Fibroblast of lung (primary cell): ENCODE data around the gene GDF2.

Experiments used
- CTCF ChIP-seq, 2 donors: IDR thresholded peaks in 1 of 2; conservative IDR thresholded peaks in 1 of 2; 1 replicate in 1 of 2; 2 replicates in 1 of 2; pipeline ENCODE4 v1.5.1; 2011 to 2012; ENCODE audit warnings: low read length in 2 of 2, control low read depth in 1 of 2, inconsistent platforms in 1 of 2, low read depth in 1 of 2, mild to moderate bottlenecking in 1 of 2
- EZH2 ChIP-seq: IDR thresholded peaks from 2 replicates; pipeline ENCODE4 v1.5.1; 2012; ENCODE audit warnings: low read length, control low read depth, mild to moderate bottlenecking; ENCODE audit errors: missing control alignments

GRCh38 chr10:47366181-47366631, 44.0 kb downstream of the GDF2 start:
- TF ChIP-seq CTCF (conservative IDR thresholded peaks at IDR 0.05 in 1 of 2, IDR thresholded peaks at IDR 0.05 in 1 of 2; ENCODE audit: low read depth in 1 of 2, low read length in 2 of 2) = no peak
- TF ChIP-seq EZH2 = no peak
